K562 (cell line): Measurements from ENCODE around the gene ETFBKMT. TPM values are rescaled to one million over a fixed set of nuclear protein-coding genes. Genes with fewer than 3 reads are reported as not detected.

Experiments used
- GATA2 ChIP-seq: sonication (generic); formaldehyde crosslinking; IDR thresholded peaks from 2 replicates; pipeline ENCODE4 v1.4.0; 2020; ENCODE audit warnings: mild to moderate bottlenecking, missing genetic modification reagents
- KLF6 ChIP-seq: fragments of 250-450 bp; sonication (Bioruptor Pico); IDR thresholded peaks from 2 replicates; pipeline ENCODE4 v1.4.0; 2020; ENCODE audit warnings: mild to moderate bottlenecking, moderate library complexity, borderline replicate concordance
- NUFIP1 ChIP-seq: fragments of 450-650 bp; IDR thresholded peaks from 2 replicates; pipeline ENCODE4 v1.6.1; 2018; ENCODE audit not compliant: partially characterized antibody
- PHB2 ChIP-seq: fragments of 450-650 bp; IDR thresholded peaks from 2 replicates; pipeline ENCODE4 v1.6.1; 2017; ENCODE audit warnings: low read depth
- RFX7 ChIP-seq: fragments of 250-450 bp; sonication (Bioruptor Pico); IDR thresholded peaks from 2 replicates; pipeline ENCODE4 v1.5.1; 2021; ENCODE audit warnings: mild to moderate bottlenecking
- RHOXF2B ChIP-seq: fragments of 250-450 bp; sonication (Bioruptor Pico); conservative IDR thresholded peaks from 2 replicates; pipeline ENCODE4 v1.5.1; 2021
- SMARCA4 ChIP-seq: fragments of 450-650 bp; IDR thresholded peaks from 2 replicates; pipeline ENCODE4 v1.6.1; 2016
- TCFL5 ChIP-seq: fragments of 250-450 bp; sonication (Bioruptor Pico); conservative IDR thresholded peaks from 2 replicates; pipeline ENCODE4 v1.6.1; 2021; ENCODE audit warnings: mild to moderate bottlenecking, moderate library complexity, matching md5 sums
- TFAM ChIP-seq: fragments of 250-450 bp; sonication (Bioruptor Pico); conservative IDR thresholded peaks from 2 replicates; pipeline ENCODE4 v1.5.0; 2021; ENCODE audit warnings: mild to moderate bottlenecking, moderate library complexity
- U2AF2 ChIP-seq: fragments of 200-400 bp; formaldehyde crosslinking; optimal IDR thresholded peaks from 2 replicates; pipeline ENCODE3; 2017; ENCODE audit warnings: low read depth, mild to moderate bottlenecking, low read length
- XRCC3 ChIP-seq: fragments of 450-650 bp; IDR thresholded peaks from 2 replicates; pipeline ENCODE4 v1.6.1; 2017; ENCODE audit warnings: mild to moderate bottlenecking, moderate library complexity
- ZNF12 ChIP-seq: sonication (generic); formaldehyde crosslinking; IDR thresholded peaks from 2 replicates; pipeline ENCODE4 v1.4.0; 2020; ENCODE audit warnings: mild to moderate bottlenecking, missing genetic modification reagents
- ZNF146 ChIP-seq: IDR thresholded peaks from one replicate; pipeline ENCODE4 v1.6.1; 2018; ENCODE audit warnings: missing compliant biosample characterization; ENCODE audit not compliant: unreplicated experiment
- polyA plus RNA-seq, 8 experiments: library from polyadenylated mRNA; depleted of rRNA in 4 of 8; stranded (reverse) in 5 of 8; unstranded in 3 of 8; fragments of >200 nt; fragmentation: Nextera tagmentation in 2 of 8; fragmentation: Illumina TruSeq in 1 of 8; extraction: Ambion mirVana in 2 of 8; extraction: Trizol in 1 of 8; gene quantifications; 2 replicates each; pipeline versions ENCODE4 v1.2.1 to v1.2.3, GENCODE V29; 2011 to 2014; ENCODE audit warnings: inconsistent platforms in 1 of 8, missing spikeins in 1 of 8
- total RNA-seq, 7 experiments: library from RNA; depleted of rRNA in 6 of 7; stranded (reverse); fragments of >200 nt in 6 of 7; fragmentation: Illumina TruSeq in 2 of 7; extraction: Trizol in 2 of 7; gene quantifications; 2 replicates each; pipeline versions ENCODE4 v1.2.1 to v1.2.3, GENCODE V29; 2011 to 2021; ENCODE audit warnings: low replicate concordance in 1 of 7
- TF ChIP-seq, protein P1 (sequence below): fragments of 450-650 bp; IDR thresholded peaks from 2 replicates; pipeline ENCODE4 v1.7.0; 2016; ENCODE audit warnings: borderline replicate concordance
- TF ChIP-seq, protein P2 (sequence below): sonication (generic); formaldehyde crosslinking; IDR thresholded peaks from 2 replicates; pipeline ENCODE4 v1.8.1; 2023; ENCODE audit warnings: mild to moderate bottlenecking, missing genetic modification reagents
- TF ChIP-seq, protein P3 (sequence below): fragments of 250-450 bp; sonication (Bioruptor Pico); IDR thresholded peaks from 2 replicates; pipeline ENCODE4 v1.5.0; 2022; ENCODE audit warnings: mild to moderate bottlenecking
- TF ChIP-seq, protein P4 (sequence below): IDR thresholded peaks from 2 replicates; pipeline ENCODE4 v1.6.1; 2016; ENCODE audit warnings: missing genetic modification characterization, missing compliant biosample characterization
- TF ChIP-seq, protein P5 (sequence below): fragments of 450-650 bp; IDR thresholded peaks from 2 replicates; pipeline ENCODE4 v1.6.1; 2018; ENCODE audit warnings: mild to moderate bottlenecking, low read depth; ENCODE audit not compliant: partially characterized antibody
- TF ChIP-seq, protein P6 (sequence below): fragments of 450-650 bp; formaldehyde crosslinking; IDR thresholded peaks from 2 replicates; pipeline ENCODE4 v1.4.0; 2020; ENCODE audit warnings: mild to moderate bottlenecking, mixed read lengths

Gene ETFBKMT
- total and polyA plus RNA-seq, 9 of the 15 experiments (the other 6 are each of a cell fraction or from before 2014, with no cell fraction given) = 0.18 to 1.7 (median 0.96) TPM

DNA sequence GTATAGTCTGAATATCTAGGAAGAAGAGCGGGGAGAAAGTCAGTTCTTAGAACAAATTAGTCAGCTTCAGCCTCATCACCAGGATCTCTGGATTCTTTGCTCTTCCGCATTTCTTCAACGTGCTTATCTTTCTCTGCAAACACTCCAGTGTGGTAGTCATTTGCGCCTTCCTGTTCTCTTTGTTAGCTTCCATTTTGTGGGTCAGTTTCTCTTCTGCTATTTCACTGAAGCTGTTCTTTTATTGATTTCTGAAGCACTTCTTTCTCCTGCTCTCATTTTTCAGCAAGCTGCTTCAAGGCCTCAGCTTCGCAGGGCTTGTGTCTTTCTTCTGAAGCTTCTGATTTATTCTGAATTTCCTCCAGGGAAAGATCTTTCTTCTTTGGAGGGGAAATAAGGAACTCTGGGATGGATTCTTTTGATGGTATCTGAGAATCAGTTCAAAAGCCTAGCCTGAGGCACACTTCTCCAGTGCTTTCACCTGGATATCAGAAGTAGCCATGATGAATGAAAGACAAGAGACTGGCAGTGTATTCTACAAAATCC, 55.9 kb downstream of the ETFBKMT start (continued):
- TF ChIP-seq, protein P1, sequence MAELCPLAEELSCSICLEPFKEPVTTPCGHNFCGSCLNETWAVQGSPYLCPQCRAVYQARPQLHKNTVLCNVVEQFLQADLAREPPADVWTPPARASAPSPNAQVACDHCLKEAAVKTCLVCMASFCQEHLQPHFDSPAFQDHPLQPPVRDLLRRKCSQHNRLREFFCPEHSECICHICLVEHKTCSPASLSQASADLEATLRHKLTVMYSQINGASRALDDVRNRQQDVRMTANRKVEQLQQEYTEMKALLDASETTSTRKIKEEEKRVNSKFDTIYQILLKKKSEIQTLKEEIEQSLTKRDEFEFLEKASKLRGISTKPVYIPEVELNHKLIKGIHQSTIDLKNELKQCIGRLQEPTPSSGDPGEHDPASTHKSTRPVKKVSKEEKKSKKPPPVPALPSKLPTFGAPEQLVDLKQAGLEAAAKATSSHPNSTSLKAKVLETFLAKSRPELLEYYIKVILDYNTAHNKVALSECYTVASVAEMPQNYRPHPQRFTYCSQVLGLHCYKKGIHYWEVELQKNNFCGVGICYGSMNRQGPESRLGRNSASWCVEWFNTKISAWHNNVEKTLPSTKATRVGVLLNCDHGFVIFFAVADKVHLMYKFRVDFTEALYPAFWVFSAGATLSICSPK = no peak
- no peak for TF ChIP-seq KLF6
- TF ChIP-seq, protein P2, sequence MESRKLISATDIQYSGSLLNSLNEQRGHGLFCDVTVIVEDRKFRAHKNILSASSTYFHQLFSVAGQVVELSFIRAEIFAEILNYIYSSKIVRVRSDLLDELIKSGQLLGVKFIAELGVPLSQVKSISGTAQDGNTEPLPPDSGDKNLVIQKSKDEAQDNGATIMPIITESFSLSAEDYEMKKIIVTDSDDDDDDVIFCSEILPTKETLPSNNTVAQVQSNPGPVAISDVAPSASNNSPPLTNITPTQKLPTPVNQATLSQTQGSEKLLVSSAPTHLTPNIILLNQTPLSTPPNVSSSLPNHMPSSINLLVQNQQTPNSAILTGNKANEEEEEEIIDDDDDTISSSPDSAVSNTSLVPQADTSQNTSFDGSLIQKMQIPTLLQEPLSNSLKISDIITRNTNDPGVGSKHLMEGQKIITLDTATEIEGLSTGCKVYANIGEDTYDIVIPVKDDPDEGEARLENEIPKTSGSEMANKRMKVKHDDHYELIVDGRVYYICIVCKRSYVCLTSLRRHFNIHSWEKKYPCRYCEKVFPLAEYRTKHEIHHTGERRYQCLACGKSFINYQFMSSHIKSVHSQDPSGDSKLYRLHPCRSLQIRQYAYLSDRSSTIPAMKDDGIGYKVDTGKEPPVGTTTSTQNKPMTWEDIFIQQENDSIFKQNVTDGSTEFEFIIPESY (CRISPR knock-in tag) = no peak
- TF ChIP-seq TFAM (CRISPR knock-in tag) = no peak
- TF ChIP-seq RHOXF2B = no peak
- TF ChIP-seq ZNF12 = no peak
- TF ChIP-seq, protein P3, sequence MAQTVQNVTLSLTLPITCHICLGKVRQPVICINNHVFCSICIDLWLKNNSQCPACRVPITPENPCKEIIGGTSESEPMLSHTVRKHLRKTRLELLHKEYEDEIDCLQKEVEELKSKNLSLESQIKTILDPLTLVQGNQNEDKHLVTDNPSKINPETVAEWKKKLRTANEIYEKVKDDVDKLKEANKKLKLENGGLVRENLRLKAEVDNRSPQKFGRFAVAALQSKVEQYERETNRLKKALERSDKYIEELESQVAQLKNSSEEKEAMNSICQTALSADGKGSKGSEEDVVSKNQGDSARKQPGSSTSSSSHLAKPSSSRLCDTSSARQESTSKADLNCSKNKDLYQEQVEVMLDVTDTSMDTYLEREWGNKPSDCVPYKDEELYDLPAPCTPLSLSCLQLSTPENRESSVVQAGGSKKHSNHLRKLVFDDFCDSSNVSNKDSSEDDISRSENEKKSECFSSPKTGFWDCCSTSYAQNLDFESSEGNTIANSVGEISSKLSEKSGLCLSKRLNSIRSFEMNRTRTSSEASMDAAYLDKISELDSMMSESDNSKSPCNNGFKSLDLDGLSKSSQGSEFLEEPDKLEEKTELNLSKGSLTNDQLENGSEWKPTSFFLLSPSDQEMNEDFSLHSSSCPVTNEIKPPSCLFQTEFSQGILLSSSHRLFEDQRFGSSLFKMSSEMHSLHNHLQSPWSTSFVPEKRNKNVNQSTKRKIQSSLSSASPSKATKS = no peak
- TF ChIP-seq GATA2 = peak; percentile 96
- no peak for TF ChIP-seq PHB2
- no peak for TF ChIP-seq ZNF146 (CRISPR knock-in tag)
- TF ChIP-seq TCFL5 (CRISPR knock-in tag) = no peak
- no peak for TF ChIP-seq RFX7 (CRISPR knock-in tag)
- no peak for TF ChIP-seq U2AF2
- no peak for TF ChIP-seq XRCC3
- TF ChIP-seq, protein P4, sequence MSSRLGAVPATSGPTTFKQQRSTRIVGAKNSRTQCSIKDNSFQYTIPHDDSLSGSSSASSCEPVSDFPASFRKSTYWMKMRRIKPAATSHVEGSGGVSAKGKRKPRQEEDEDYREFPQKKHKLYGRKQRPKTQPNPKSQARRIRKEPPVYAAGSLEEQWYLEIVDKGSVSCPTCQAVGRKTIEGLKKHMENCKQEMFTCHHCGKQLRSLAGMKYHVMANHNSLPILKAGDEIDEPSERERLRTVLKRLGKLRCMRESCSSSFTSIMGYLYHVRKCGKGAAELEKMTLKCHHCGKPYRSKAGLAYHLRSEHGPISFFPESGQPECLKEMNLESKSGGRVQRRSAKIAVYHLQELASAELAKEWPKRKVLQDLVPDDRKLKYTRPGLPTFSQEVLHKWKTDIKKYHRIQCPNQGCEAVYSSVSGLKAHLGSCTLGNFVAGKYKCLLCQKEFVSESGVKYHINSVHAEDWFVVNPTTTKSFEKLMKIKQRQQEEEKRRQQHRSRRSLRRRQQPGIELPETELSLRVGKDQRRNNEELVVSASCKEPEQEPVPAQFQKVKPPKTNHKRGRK (tag) = no peak
- TF ChIP-seq, protein P5, sequence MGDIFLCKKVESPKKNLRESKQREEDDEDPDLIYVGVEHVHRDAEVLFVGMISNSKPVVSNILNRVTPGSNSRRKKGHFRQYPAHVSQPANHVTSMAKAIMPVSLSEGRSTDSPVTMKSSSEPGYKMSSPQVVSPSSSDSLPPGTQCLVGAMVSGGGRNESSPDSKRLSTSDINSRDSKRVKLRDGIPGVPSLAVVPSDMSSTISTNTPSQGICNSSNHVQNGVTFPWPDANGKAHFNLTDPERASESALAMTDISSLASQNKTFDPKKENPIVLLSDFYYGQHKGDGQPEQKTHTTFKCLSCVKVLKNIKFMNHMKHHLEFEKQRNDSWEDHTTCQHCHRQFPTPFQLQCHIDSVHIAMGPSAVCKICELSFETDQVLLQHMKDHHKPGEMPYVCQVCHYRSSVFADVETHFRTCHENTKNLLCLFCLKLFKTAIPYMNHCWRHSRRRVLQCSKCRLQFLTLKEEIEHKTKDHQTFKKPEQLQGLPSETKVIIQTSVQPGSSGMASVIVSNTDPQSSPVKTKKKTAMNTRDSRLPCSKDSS = no peak
- peak; percentile 96 for TF ChIP-seq SMARCA4
- TF ChIP-seq, protein P6, sequence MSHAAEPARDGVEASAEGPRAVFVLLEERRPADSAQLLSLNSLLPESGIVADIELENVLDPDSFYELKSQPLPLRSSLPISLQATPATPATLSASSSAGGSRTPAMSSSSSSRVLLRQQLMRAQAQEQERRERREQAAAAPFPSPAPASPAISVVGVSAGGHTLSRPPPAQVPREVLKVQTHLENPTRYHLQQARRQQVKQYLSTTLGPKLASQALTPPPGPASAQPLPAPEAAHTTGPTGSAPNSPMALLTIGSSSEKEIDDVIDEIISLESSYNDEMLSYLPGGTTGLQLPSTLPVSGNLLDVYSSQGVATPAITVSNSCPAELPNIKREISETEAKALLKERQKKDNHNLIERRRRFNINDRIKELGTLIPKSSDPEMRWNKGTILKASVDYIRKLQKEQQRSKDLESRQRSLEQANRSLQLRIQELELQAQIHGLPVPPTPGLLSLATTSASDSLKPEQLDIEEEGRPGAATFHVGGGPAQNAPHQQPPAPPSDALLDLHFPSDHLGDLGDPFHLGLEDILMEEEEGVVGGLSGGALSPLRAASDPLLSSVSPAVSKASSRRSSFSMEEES (CRISPR knock-in tag) = no peak
- no peak for TF ChIP-seq NUFIP1
